ENCODE results near the gene PRKCZ.

Gene PRKCZ

GRCh38 chr1:2199042-2199810, 149.0 kb downstream of the PRKCZ start:
- peak; percentile 72 to 82 for DNase-seq

GRCh38 chr1:2200308-2200943, 150.2 kb downstream of the PRKCZ start:
- no peak for DNase-seq

- no peak for DNase-seq
Observed at GRCh38 chr1:2201062-2201461, 150.9 kb downstream of the PRKCZ start.

- no peak for DNase-seq
Observed at GRCh38 chr1:2202008-2202575, 151.9 kb downstream of the PRKCZ start.

- no peak for DNase-seq
Observed at GRCh38 chr1:2202843-2203601, 152.8 kb downstream of the PRKCZ start.

GRCh38 chr1:2203671-2204414, 153.6 kb downstream of the PRKCZ start:
- DNase-seq, result no peak

- no peak for DNase-seq
Observed at GRCh38 chr1:2204415-2205190, 154.4 kb downstream of the PRKCZ start.

GRCh38 chr1:2205191-2205952, 155.2 kb downstream of the PRKCZ start:
- DNase-seq, result peak; percentile 95 to 99

GRCh38 chr1:2206813-2207487, 156.7 kb downstream of the PRKCZ start:
- no peak for DNase-seq

- DNase-seq, result no peak
Observed at GRCh38 chr1:2208309-2209239, 158.4 kb downstream of the PRKCZ start.

GRCh38 chr1:2209400-2210083, 159.3 kb downstream of the PRKCZ start:
- DNase-seq, result no peak

- no peak for DNase-seq
Observed at GRCh38 chr1:2210084-2210653, 160.0 kb downstream of the PRKCZ start.

GRCh38 chr1:2210786-2211185, 160.6 kb downstream of the PRKCZ start:
- no peak for DNase-seq

- DNase-seq, result no peak
Observed at GRCh38 chr1:2212274-2212531, 162.0 kb downstream of the PRKCZ start.

- DNase-seq, result peak in 1 of 2 donors; percentile 56
Observed at GRCh38 chr1:2212532-2213491, 162.6 kb downstream of the PRKCZ start.

- DNase-seq, result no peak
Observed at GRCh38 chr1:2213576-2214505, 163.6 kb downstream of the PRKCZ start.

All from activated CD4-positive, alpha-beta T cell treated with anti-CD3 and anti-CD28 coated beads for 4 hours (primary cell).